ENCODE data around the gene CNPY1. TPM values are rescaled to one million over a fixed set of nuclear protein-coding genes. Genes with fewer than 3 reads are reported as not detected.

Gene CNPY1
- total RNA-seq, 4 donors from 2014 or later: not detected

- intact Hi-C loops (cut with DNase I; ENCODE audit: low total_unique reads): no loop called here
- in situ Hi-C loops (cut with MboI; ENCODE audit: low pct_ligation_motif_present in 1 of 4, low pct_unique_long_range_greater_than_20kb in 1 of 4, low sequenced_read_pairs in 3 of 4): no loop called here
- no peak for DNase-seq
- H3K4me1 ChIP-seq: no peaks in the 10 kb centered on the region
- H3K9me3 ChIP-seq: no peaks in the 10 kb centered on the region
- TF ChIP-seq EP300 (IDR thresholded peaks at IDR 0.05; ENCODE audit: low read depth): no peak
- TF ChIP-seq POLR2A (IDR thresholded peaks at IDR 0.05): no peak
- TF ChIP-seq POLR2AphosphoS5 (IDR thresholded peaks at IDR 0.05): no peak
- TF ChIP-seq, protein P1, sequence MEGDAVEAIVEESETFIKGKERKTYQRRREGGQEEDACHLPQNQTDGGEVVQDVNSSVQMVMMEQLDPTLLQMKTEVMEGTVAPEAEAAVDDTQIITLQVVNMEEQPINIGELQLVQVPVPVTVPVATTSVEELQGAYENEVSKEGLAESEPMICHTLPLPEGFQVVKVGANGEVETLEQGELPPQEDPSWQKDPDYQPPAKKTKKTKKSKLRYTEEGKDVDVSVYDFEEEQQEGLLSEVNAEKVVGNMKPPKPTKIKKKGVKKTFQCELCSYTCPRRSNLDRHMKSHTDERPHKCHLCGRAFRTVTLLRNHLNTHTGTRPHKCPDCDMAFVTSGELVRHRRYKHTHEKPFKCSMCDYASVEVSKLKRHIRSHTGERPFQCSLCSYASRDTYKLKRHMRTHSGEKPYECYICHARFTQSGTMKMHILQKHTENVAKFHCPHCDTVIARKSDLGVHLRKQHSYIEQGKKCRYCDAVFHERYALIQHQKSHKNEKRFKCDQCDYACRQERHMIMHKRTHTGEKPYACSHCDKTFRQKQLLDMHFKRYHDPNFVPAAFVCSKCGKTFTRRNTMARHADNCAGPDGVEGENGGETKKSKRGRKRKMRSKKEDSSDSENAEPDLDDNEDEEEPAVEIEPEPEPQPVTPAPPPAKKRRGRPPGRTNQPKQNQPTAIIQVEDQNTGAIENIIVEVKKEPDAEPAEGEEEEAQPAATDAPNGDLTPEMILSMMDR (IDR thresholded peaks at IDR 0.05): no peak
- no peak overlapping the region for H3K27ac ChIP-seq
- no peak overlapping the region for H3K4me3 ChIP-seq
- WGBS, 2 donors (ENCODE audit: low coverage in 1 of 2): 84% methylated on average over 4 to 11 of the region's 11 CpGs
- H3K36me3 ChIP-seq: no peaks in the 10 kb centered on the region
- peaks cover 74% of the 10 kb centered on the region for H3K27me3 ChIP-seq
Observed at GRCh38 chr7:155481764-155482163, 64.6 kb downstream of the CNPY1 start.

GRCh38 chr7:155477476-155477875 lies 68.9 kb downstream of the CNPY1 start:
- H3K4me3 ChIP-seq: no peak overlapping the region
- H3K9me3 ChIP-seq: no peaks in the 10 kb centered on the region
- in situ Hi-C loops (cut with MboI; ENCODE audit: low pct_ligation_motif_present in 1 of 4, low pct_unique_long_range_greater_than_20kb in 1 of 4, low sequenced_read_pairs in 3 of 4): no loop called here
- no peak for TF ChIP-seq POLR2A (IDR thresholded peaks at IDR 0.05)
- H3K27me3 ChIP-seq: peaks cover 94% of the 10 kb centered on the region
- intact Hi-C loops (cut with DNase I; ENCODE audit: low total_unique reads): no loop called here
- WGBS, 2 donors (ENCODE audit: low coverage in 1 of 2): 64 to 72% methylated on average over 4 of the region's 4 CpGs
- no peak overlapping the region for H3K27ac ChIP-seq
- H3K36me3 ChIP-seq: no peaks in the 10 kb centered on the region
- H3K4me1 ChIP-seq: no peaks in the 10 kb centered on the region
- no peak for DNase-seq

- intact Hi-C loops (cut with DNase I; ENCODE audit: low total_unique reads) (no loop called here), in situ Hi-C loops (cut with MboI; ENCODE audit: low pct_ligation_motif_present in 1 of 4, low pct_unique_long_range_greater_than_20kb in 1 of 4, low sequenced_read_pairs in 3 of 4) (no loop called here)
- DNase-seq: no peak
- 10 to 13% methylated on average over 8 to 11 of the region's 11 CpGs for WGBS, 2 donors (ENCODE audit: low coverage in 1 of 2)
- TF ChIP-seq EP300 (IDR thresholded peaks at IDR 0.05; ENCODE audit: low read depth) (no peak), POLR2AphosphoS5 (IDR thresholded peaks at IDR 0.05) (no peak), POLR2A (IDR thresholded peaks at IDR 0.05) (no peak)
- TF ChIP-seq, protein P1 (IDR thresholded peaks at IDR 0.05): no peak
- Histone ChIP-seq H3K4me3 (no peak overlapping the region), H3K27ac (no peak overlapping the region), H3K9me3 (no peaks in the 10 kb centered on the region), H3K36me3 (no peaks in the 10 kb centered on the region), H3K4me1 (peaks cover 9 to 17% (median 14%) of the 10 kb centered on the region in 4 donors), H3K27me3 (peaks cover 100% of the 10 kb centered on the region)
Observed at GRCh38 chr7:155471718-155472117, 74.6 kb downstream of the CNPY1 start.

DNA sequence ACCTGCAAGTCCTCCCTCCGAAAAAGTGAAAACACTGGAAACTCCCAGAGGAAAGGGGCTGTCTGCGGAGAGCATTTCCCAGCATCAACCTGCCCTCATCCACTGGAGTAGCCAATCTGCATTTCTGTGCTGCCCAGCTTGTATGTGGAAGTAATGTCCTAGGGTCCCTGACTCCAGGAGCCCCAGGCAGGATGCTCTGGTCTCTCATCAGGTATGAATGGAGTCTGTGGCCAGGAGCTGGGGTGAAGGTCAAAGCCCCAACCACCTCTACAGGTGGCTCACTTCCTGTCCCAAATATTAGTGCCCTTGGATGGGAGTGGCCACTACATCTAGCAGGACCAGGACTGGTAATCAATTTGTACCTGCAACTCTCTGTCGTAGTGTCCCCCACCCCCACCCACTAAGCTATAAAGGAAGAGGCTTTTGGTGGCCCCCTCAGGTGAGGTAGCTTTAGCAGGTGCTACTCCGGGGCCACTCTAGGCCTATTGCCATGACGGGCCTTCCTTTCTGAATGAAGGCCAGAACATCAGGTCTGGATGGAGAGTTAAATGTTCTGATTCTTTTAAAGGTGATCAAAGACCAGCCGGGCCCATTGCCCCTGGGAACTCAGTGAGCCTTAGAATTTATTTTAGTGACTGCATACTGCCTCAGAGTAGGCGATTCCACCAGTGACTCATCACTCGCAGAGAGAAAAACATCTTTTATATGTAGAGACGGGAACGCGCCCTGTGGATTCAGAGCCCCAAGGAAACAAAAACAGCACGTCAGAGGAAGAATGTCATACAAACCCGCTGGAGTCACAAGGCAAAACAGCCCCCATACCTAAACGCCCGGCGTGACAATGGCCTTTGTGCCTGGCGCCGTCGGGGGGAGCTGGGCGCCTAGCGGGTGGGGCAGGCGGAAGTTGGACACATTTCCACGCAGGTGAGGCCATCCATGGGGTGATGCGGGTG lies 75.4 kb downstream of the CNPY1 start:
- intact Hi-C loops (cut with DNase I; ENCODE audit: low total_unique reads): no loop called here
- no peak for TF ChIP-seq EP300 (IDR thresholded peaks at IDR 0.05; ENCODE audit: low read depth)
- TF ChIP-seq, protein P1 (IDR thresholded peaks at IDR 0.05): no peak
- TF ChIP-seq POLR2A (IDR thresholded peaks at IDR 0.05): no peak
- TF ChIP-seq POLR2AphosphoS5 (IDR thresholded peaks at IDR 0.05): no peak
- Histone ChIP-seq H3K9me3 (no peaks in the 10 kb centered on the region), H3K27ac (no peak overlapping the region), H3K27me3 (peaks cover 100% of the 10 kb centered on the region), H3K4me3 (no peak overlapping the region), H3K36me3 (no peaks in the 10 kb centered on the region), H3K4me1 (peaks cover 11 to 20% (median 15%) of the 10 kb centered on the region in 4 donors)
- no peak for DNase-seq
- in situ Hi-C loops (cut with MboI; ENCODE audit: low pct_ligation_motif_present in 1 of 4, low pct_unique_long_range_greater_than_20kb in 1 of 4, low sequenced_read_pairs in 3 of 4): no loop called here
- 11 to 20% methylated on average over 1 to 24 of the region's 24 CpGs for whole genome bisulfite sequencing, 2 donors (ENCODE audit: low coverage in 1 of 2)
